ENCODE measurements around the gene CALML3.

CALML3 gene

DNA sequence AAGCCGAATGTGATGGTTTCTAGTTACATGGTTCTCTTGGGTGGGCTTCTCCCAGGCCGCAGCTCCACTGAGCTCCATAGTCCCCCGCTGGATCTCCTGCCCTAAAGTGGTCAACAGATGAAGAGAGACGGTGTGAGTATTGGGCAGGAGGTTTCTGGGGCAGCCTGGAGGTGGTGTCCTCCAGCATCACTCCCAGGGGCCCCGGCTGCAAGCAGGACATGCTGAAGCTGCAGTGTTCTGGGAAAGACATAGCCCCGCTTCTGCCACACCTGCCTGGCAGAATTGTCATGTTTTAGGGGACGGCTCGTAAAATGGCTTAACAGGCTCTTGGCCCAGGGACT is 40.4 kb downstream of the CALML3 start:
- Histone ChIP-seq H3K36me3 (no peaks in the 10 kb centered on the region), H3K9me3 (no peaks in the 10 kb centered on the region), H3K4me3 (ENCODE audit: low read depth, low read length) (no peak overlapping the region), H3K4me1 (no peaks in the 10 kb centered on the region), H3K27me3 (no peaks in the 10 kb centered on the region)
- no peak for DNase-seq
- TF ChIP-seq, protein P1, sequence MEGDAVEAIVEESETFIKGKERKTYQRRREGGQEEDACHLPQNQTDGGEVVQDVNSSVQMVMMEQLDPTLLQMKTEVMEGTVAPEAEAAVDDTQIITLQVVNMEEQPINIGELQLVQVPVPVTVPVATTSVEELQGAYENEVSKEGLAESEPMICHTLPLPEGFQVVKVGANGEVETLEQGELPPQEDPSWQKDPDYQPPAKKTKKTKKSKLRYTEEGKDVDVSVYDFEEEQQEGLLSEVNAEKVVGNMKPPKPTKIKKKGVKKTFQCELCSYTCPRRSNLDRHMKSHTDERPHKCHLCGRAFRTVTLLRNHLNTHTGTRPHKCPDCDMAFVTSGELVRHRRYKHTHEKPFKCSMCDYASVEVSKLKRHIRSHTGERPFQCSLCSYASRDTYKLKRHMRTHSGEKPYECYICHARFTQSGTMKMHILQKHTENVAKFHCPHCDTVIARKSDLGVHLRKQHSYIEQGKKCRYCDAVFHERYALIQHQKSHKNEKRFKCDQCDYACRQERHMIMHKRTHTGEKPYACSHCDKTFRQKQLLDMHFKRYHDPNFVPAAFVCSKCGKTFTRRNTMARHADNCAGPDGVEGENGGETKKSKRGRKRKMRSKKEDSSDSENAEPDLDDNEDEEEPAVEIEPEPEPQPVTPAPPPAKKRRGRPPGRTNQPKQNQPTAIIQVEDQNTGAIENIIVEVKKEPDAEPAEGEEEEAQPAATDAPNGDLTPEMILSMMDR (IDR thresholded peaks at IDR 0.05; ENCODE audit: low read depth, low read length): no peak

DNA sequence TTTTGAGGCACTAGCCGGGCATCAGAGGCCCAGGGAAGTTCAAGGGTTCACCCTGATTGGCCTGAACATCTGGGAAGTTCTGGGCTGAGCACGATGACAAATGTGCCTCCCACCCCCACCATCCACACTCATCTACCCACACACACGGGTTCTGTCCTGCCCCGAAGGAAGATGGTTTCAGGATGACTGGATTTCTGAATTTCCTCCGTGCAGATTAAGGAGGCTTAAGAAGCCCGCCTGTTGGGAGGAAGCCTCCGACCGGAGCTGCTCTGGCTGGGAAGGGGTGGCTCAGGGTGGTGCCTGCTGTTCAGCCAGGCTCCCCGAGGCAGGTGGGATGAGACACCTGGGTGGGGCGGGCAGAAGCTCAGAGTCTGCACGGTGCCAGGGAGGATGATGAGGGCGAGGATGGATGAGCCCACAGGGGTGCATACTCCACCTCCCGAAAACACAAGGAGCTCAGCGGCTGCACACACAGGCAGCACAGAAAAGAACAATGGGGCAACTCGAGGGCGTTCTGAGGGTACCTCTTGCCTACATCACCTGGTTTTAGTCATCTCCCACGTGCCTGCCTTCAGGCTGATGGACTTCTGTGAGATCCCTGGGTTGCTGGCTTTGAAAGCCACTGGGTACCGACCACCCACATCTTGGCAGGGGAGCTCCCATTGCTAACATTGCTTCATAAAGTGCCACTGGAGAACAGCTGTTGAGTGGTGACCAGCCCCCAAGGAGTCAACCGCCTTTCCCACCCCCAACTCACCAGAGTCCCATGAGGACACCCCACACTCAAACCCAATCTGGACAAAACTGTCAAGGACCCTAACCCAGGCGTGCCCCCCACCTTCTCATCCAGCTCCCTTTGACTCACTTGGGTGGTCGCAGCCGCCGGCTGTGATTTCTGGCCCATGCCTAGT is 41.2 kb downstream of the CALML3 start:
- Histone ChIP-seq H3K27me3 (no peaks in the 10 kb centered on the region), H3K36me3 (no peaks in the 10 kb centered on the region), H3K4me1 (no peaks in the 10 kb centered on the region), H3K4me3 (ENCODE audit: low read depth, low read length) (no peak overlapping the region), H3K9me3 (no peaks in the 10 kb centered on the region)
- DNase-seq: no peak
- TF ChIP-seq, protein P1 (IDR thresholded peaks at IDR 0.05; ENCODE audit: low read depth, low read length): no peak

DNA sequence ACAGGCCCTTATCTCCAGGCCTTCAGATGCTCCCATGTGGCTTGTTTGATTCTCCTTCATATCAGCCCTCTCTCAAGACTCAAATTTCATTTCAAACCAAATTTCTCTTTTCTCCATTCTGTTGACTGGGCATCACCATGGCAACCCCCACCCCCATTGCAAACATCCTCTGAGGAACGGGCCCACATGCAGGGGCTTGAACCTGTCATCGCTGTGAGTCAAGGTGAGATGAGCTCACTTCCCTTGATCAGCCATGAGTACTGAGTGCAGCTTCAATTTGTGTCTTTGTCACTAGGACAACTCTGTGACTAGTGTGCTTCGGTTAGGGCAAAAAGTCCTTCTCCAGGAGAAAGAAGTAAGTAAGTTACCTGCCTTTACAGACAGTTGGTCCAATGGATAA is 41.9 kb downstream of the CALML3 start:
- no peaks in the 10 kb centered on the region for H3K36me3 ChIP-seq
- no peaks in the 10 kb centered on the region for H3K4me1 ChIP-seq
- H3K9me3 ChIP-seq: no peaks in the 10 kb centered on the region
- no peaks in the 10 kb centered on the region for H3K27me3 ChIP-seq
- DNase-seq: no peak
- TF ChIP-seq, protein P1 (IDR thresholded peaks at IDR 0.05; ENCODE audit: low read depth, low read length): no peak
- no peak overlapping the region for H3K4me3 ChIP-seq (ENCODE audit: low read depth, low read length)

DNA sequence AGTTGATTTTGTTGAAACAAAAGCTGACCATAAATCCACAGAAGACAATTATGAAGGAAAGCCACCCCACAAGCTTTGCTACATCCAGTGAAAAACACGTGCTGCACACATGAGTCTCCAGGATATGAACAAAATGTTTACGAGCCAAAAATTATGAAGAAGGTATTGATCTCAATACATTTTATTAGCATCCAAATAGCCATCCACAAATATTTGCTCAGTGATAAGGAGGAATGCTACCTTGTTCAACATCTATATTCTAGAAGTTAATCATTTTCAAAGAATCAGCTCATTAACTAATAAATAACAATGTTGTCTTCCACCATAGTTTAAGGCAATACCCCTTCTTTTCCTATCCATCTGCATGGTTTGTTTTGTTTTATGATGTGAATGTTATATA is 42.7 kb downstream of the CALML3 start:
- no peak for DNase-seq
- Histone ChIP-seq H3K27me3 (no peaks in the 10 kb centered on the region), H3K9me3 (no peaks in the 10 kb centered on the region), H3K4me1 (no peaks in the 10 kb centered on the region), H3K4me3 (ENCODE audit: low read depth, low read length) (no peak overlapping the region), H3K36me3 (no peaks in the 10 kb centered on the region)
- TF ChIP-seq, protein P1 (IDR thresholded peaks at IDR 0.05; ENCODE audit: low read depth, low read length): no peak

DNA sequence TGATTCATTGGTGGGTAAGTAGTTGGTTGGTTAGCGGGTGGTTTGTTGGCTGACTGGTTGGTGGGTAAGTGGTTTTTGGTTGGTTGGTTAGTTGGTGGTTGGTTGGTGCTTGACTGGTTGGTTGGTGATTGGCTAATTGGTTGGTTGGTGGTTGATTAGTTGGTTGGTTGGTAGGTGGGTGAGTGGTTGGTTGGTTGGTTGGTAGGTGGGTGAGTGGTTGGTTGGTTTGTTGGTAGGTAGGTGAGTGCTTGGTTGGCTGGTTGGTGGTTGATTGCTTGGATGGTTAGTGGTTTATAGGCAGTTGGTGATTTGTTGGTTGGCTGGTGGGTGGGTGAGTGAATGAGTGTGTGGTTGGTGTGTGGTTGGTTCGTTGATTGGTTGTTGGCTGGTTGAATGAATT is 44.2 kb downstream of the CALML3 start:
- Histone ChIP-seq H3K27me3 (no peaks in the 10 kb centered on the region), H3K36me3 (no peaks in the 10 kb centered on the region), H3K4me3 (ENCODE audit: low read depth, low read length) (no peak overlapping the region), H3K9me3 (no peaks in the 10 kb centered on the region), H3K4me1 (peaks cover 3% of the 10 kb centered on the region; the same call in 1 of the 2 replicates)
- no peak for DNase-seq
- TF ChIP-seq, protein P1 (IDR thresholded peaks at IDR 0.05; ENCODE audit: low read depth, low read length): no peak

DNA sequence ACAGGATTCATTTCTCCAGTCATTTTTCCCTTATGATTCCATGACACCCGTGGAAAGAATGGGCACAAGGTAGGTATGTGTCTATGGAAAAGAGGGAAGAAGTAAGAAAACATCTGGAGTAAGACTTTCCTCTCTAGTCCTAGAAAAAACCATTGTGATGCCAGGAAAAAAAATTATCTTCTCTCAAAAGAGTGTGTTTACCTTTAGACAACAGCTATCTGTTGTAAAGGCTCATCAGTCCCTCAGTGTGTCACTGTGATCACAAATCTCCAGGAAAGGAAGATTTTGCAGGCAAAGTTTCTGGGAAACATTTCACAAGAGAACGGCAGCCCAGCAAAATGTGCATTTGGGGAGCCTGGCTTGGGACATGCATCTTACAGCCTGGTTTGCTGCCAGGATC is 44.8 kb downstream of the CALML3 start:
- no peaks in the 10 kb centered on the region for H3K27me3 ChIP-seq
- TF ChIP-seq, protein P1 (IDR thresholded peaks at IDR 0.05; ENCODE audit: low read depth, low read length): no peak
- H3K4me1 ChIP-seq: peaks cover 6% of the 10 kb centered on the region; the same call in 1 of the 2 replicates

More for the DNA sequence above, 44.8 kb downstream of the CALML3 start:
- DNase-seq: no peak
- H3K36me3 ChIP-seq: no peaks in the 10 kb centered on the region
- no peak overlapping the region for H3K4me3 ChIP-seq (ENCODE audit: low read depth, low read length)
- no peaks in the 10 kb centered on the region for H3K9me3 ChIP-seq

Data from BE2C (cell line).